HEK293 (cell line): Measurements from ENCODE around the gene EXOSC1.
A peak's percentile ranks its signal among the peaks of the same experiment; 100 is the strongest.

Source experiments
- CTCF ChIA-PET: fragments of 350-600 bp; formaldehyde crosslinking; extraction: SDS; loops from one replicate; lab custom pipeline; 2021; ENCODE audit warnings: antibody characterized with exemption; lab: Yijun Ruan, JAX
- POLR2A ChIA-PET: fragments of 300-600 bp; formaldehyde crosslinking; extraction: SDS; loops from one replicate; lab custom pipeline; 2020; ENCODE audit warnings: antibody characterized with exemption, inconsistent platforms; lab: Yijun Ruan, JAX
- H3K27ac ChIP-seq: fragments of 200-500 bp; sonication (Bioruptor generic); 2 replicates; pipeline ENCODE4 v1.5.1; 2014; ENCODE audit warnings: low read depth, low read length, control low read depth, inconsistent platforms; ENCODE audit errors: extremely low read depth
- H3K36me3 ChIP-seq, 2 experiments: fragments of 200-500 bp in 1 of 2; sonication (Bioruptor generic) in 1 of 2; 1 replicate in 1 of 2; 2 replicates in 1 of 2; pipeline ENCODE4 v1.5.1; 2014 to 2017; ENCODE audit warnings: inconsistent platforms in 2 of 2, low read length in 2 of 2; ENCODE audit not compliant: control insufficient read depth in 2 of 2, insufficient read depth in 1 of 2
- H3K4me1 ChIP-seq: fragments of 200-500 bp; sonication (Bioruptor generic); 2 replicates; pipeline ENCODE4 v1.5.1; 2014; ENCODE audit warnings: mild to moderate bottlenecking, low read length, inconsistent platforms; ENCODE audit not compliant: control insufficient read depth, insufficient read depth
- H3K4me3 ChIP-seq: 2 replicates; pipeline ENCODE4 v1.5.1; 2011; ENCODE audit warnings: low read depth, mild to moderate bottlenecking, control low read depth, low read length, moderate library complexity
- H3K9me3 ChIP-seq: fragments of 200-500 bp; sonication (Bioruptor generic); 2 replicates; pipeline ENCODE4 v1.5.1; 2014; ENCODE audit warnings: low read depth, low read length, inconsistent platforms; ENCODE audit not compliant: control insufficient read depth, insufficient read depth
- GLIS2 ChIP-seq: fragments of 450-650 bp; formaldehyde crosslinking; IDR thresholded peaks from 2 replicates; pipeline ENCODE4 v1.5.1; 2016; ENCODE audit warnings: missing biosample characterization, missing genetic modification characterization
- ZBTB17 ChIP-seq: fragments of 450-650 bp; formaldehyde crosslinking; IDR thresholded peaks from 2 replicates; pipeline ENCODE4 v1.5.1; 2016; ENCODE audit warnings: missing biosample characterization, missing genetic modification characterization
- ZBTB48 ChIP-seq: fragments of 450-650 bp; formaldehyde crosslinking; IDR thresholded peaks from 2 replicates; pipeline ENCODE4 v1.5.1; 2016; ENCODE audit warnings: missing biosample characterization, missing genetic modification characterization
- ZBTB7A ChIP-seq: fragments of 450-650 bp; formaldehyde crosslinking; IDR thresholded peaks from 2 replicates; pipeline ENCODE4 v1.5.1; 2016; ENCODE audit warnings: low read depth, missing biosample characterization, missing genetic modification characterization
- ZNF121 ChIP-seq: fragments of 450-650 bp; formaldehyde crosslinking; IDR thresholded peaks from 2 replicates; pipeline ENCODE4 v1.5.1; 2016; ENCODE audit warnings: missing biosample characterization, missing genetic modification characterization
- ZNF146 ChIP-seq: fragments of 450-650 bp; formaldehyde crosslinking; IDR thresholded peaks from 2 replicates; pipeline ENCODE4 v1.5.1; 2016; ENCODE audit warnings: missing biosample characterization, missing genetic modification characterization
- ZNF174 ChIP-seq: fragments of 450-650 bp; formaldehyde crosslinking; IDR thresholded peaks from 2 replicates; pipeline ENCODE4 v1.5.0; 2017; ENCODE audit warnings: missing biosample characterization, mild to moderate bottlenecking, missing genetic modification characterization
- ZNF184 ChIP-seq: fragments of 450-650 bp; IDR thresholded peaks from 2 replicates; pipeline ENCODE4 v1.5.1; 2018; ENCODE audit warnings: missing biosample characterization, mild to moderate bottlenecking, missing genetic modification characterization
- ZNF19 ChIP-seq: fragments of 450-650 bp; formaldehyde crosslinking; IDR thresholded peaks from 2 replicates; pipeline ENCODE4; 2016; ENCODE audit warnings: missing biosample characterization, missing genetic modification characterization, low read depth
- ZNF335 ChIP-seq: fragments of 450-650 bp; formaldehyde crosslinking; conservative IDR thresholded peaks from 2 replicates; pipeline ENCODE4 v1.5.1; 2016; ENCODE audit warnings: missing biosample characterization, missing genetic modification characterization
- ZNF366 ChIP-seq: fragments of 450-650 bp; formaldehyde crosslinking; conservative IDR thresholded peaks from 2 replicates; pipeline ENCODE4 v1.5.1; 2016; ENCODE audit warnings: missing biosample characterization, missing genetic modification characterization
- ZNF391 ChIP-seq: fragments of 450-650 bp; formaldehyde crosslinking; IDR thresholded peaks from 2 replicates; pipeline ENCODE4 v1.5.1; 2016; ENCODE audit warnings: low read depth, missing biosample characterization, missing genetic modification characterization, borderline replicate concordance
- ZNF416 ChIP-seq: fragments of 450-650 bp; formaldehyde crosslinking; IDR thresholded peaks from 2 replicates; pipeline ENCODE4 v1.5.1; 2016; ENCODE audit warnings: missing biosample characterization, missing genetic modification characterization
- ZNF423 ChIP-seq: fragments of 450-650 bp; formaldehyde crosslinking; IDR thresholded peaks from 2 replicates; pipeline ENCODE4 v1.5.1; 2016; ENCODE audit warnings: missing biosample characterization, missing genetic modification characterization
- ZNF488 ChIP-seq: fragments of 450-650 bp; formaldehyde crosslinking; IDR thresholded peaks from 2 replicates; pipeline ENCODE4 v1.5.1; 2016; ENCODE audit warnings: missing biosample characterization, missing genetic modification characterization
- ZNF585B ChIP-seq: fragments of 450-650 bp; formaldehyde crosslinking; IDR thresholded peaks from 2 replicates; pipeline ENCODE4 v1.5.1; 2016; ENCODE audit warnings: missing biosample characterization, missing genetic modification characterization
- ZNF623 ChIP-seq: fragments of 450-650 bp; formaldehyde crosslinking; IDR thresholded peaks from 2 replicates; pipeline ENCODE4 v1.5.1; 2016; ENCODE audit warnings: missing biosample characterization, missing genetic modification characterization
- ZNF624 ChIP-seq: fragments of 450-650 bp; formaldehyde crosslinking; IDR thresholded peaks from 2 replicates; pipeline ENCODE4 v1.5.1; 2017; ENCODE audit warnings: missing biosample characterization, missing genetic modification characterization
- ZNF639 ChIP-seq: fragments of 450-650 bp; formaldehyde crosslinking; IDR thresholded peaks from 2 replicates; pipeline ENCODE4 v1.5.1; 2016; ENCODE audit warnings: missing biosample characterization, missing genetic modification characterization
- ZNF792 ChIP-seq: fragments of 450-650 bp; formaldehyde crosslinking; IDR thresholded peaks from 2 replicates; pipeline ENCODE4 v1.5.1; 2016; ENCODE audit warnings: missing biosample characterization, missing genetic modification characterization
- ZSCAN16 ChIP-seq: fragments of 450-650 bp; formaldehyde crosslinking; IDR thresholded peaks from 2 replicates; pipeline ENCODE4 v1.5.1; 2016; ENCODE audit warnings: missing biosample characterization, missing genetic modification characterization
- TF ChIP-seq, protein P1 (sequence below): fragments of 450-650 bp; formaldehyde crosslinking; IDR thresholded peaks from 2 replicates; pipeline ENCODE4 v1.5.1; 2016; ENCODE audit warnings: missing biosample characterization, missing genetic modification characterization
- TF ChIP-seq, protein P2 (sequence below): fragments of 450-650 bp; formaldehyde crosslinking; IDR thresholded peaks from 2 replicates; pipeline ENCODE4 v1.5.0; 2017; ENCODE audit warnings: missing biosample characterization, missing genetic modification characterization, borderline replicate concordance

Gene EXOSC1

DNA sequence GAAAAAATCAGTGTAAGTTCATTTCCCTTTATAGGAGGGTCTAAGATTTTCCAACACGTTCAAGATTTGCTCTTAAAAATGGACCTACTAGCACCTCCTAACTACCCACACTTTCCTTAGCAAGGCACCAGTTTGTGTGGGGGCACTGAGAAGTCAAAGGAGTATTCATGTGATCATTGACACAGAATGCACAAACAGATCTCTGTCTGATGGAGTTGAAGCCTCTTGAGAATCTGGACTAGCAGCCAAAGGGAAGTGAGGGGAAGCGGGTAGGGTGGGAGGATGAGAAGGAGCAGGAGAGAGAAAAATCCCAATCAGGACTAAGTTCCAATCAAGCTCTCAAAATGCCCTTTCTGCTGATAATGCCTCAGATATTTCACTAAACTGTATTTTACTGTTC, 48.3 kb upstream of the EXOSC1 start:
- Histone ChIP-seq H3K36me3 (peaks cover 3 to 8% of the 10 kb centered on the region in 2 experiments; a peak in 2 of 3 replicates), H3K9me3 (no peaks in the 10 kb centered on the region), H3K27ac (no peak overlapping the region), H3K4me3 (no peak overlapping the region), H3K4me1 (peaks cover 19% of the 10 kb centered on the region)
- CTCF ChIA-PET: interaction anchor here (1.1 kb wide), 1 partner anchor 207 kb away, joined by 3 read pairs; no protein-coding TSS in a partner anchor
- TF ChIP-seq ZNF488 (tag by site-specific recombination) (no peak), ZBTB17 (tag by site-specific recombination) (peak; percentile 47), ZNF792 (tag by site-specific recombination) (no peak), ZNF366 (tag by site-specific recombination) (no peak), ZNF174 (tag by site-specific recombination) (no peak)
- POLR2A ChIA-PET: no interaction called here

GRCh38 chr10:97490592-97490991, 44.8 kb upstream of the EXOSC1 start:
- ChIA-PET POLR2A (no interaction called here), CTCF (interaction anchor here (1.0 to 1.1 kb wide), 2 partner anchors 8 to 44 kb away, joined by 4 to 7 read pairs; partner anchors contain the start of gene UBTD1)
- Histone ChIP-seq H3K4me3 (no peak overlapping the region), H3K36me3 (peaks cover 3 to 12% of the 10 kb centered on the region in 2 experiments; a peak in 2 of 3 replicates), H3K27ac (no peak overlapping the region), H3K9me3 (no peaks in the 10 kb centered on the region), H3K4me1 (peaks cover 11% of the 10 kb centered on the region)
- TF ChIP-seq ZNF335 (tag by site-specific recombination) (peak; percentile 38; the same call in 1 of the 2 replicates), ZNF624 (tag by site-specific recombination) (no peak)

GRCh38 chr10:97485647-97486281, 40.0 kb upstream of the EXOSC1 start:
- H3K4me1 ChIP-seq: 0 out of 2 replicates have a peak, but pooled peaks cover under 1% of the 10 kb centered on the region
- H3K4me3 ChIP-seq: no peak overlapping the region
- CTCF ChIA-PET: no interaction called here
- POLR2A ChIA-PET: no interaction called here
- no peaks in the 10 kb centered on the region for H3K9me3 ChIP-seq
- TF ChIP-seq ZNF391 (no peak), ZNF184 (tag by site-specific recombination) (peak; percentile 90)
- peaks cover 12 to 26% of the 10 kb centered on the region in 2 experiments for H3K36me3 ChIP-seq
- no peak overlapping the region for H3K27ac ChIP-seq

- H3K4me3 ChIP-seq: no peak overlapping the region
- H3K27ac ChIP-seq: no peak overlapping the region
- peaks cover 12 to 42% of the 10 kb centered on the region in 2 experiments for H3K36me3 ChIP-seq
- POLR2A ChIA-PET: interaction anchor here (1.0 kb wide), 1 partner anchor 13 kb away, joined by 3 read pairs; no protein-coding TSS in a partner anchor
- no peaks in the 10 kb centered on the region for H3K4me1 ChIP-seq
- CTCF ChIA-PET: interaction anchor here (1.2 kb wide), 1 partner anchor 50 kb away, joined by 3 read pairs; no protein-coding TSS in a partner anchor
- no peaks in the 10 kb centered on the region for H3K9me3 ChIP-seq
- TF ChIP-seq ZNF416 (tag by site-specific recombination) (no peak), ZBTB7A (no peak), ZNF639 (tag by site-specific recombination) (no peak), ZNF121 (tag by site-specific recombination) (no peak), ZNF623 (tag by site-specific recombination) (no peak), ZNF423 (tag by site-specific recombination) (no peak), ZSCAN16 (tag by site-specific recombination) (no peak), ZNF19 (tag by site-specific recombination) (no peak), ZNF146 (tag by site-specific recombination) (no peak), ZBTB48 (no peak), GLIS2 (tag by site-specific recombination) (no peak), ZNF585B (no peak)
- TF ChIP-seq, protein P1, sequence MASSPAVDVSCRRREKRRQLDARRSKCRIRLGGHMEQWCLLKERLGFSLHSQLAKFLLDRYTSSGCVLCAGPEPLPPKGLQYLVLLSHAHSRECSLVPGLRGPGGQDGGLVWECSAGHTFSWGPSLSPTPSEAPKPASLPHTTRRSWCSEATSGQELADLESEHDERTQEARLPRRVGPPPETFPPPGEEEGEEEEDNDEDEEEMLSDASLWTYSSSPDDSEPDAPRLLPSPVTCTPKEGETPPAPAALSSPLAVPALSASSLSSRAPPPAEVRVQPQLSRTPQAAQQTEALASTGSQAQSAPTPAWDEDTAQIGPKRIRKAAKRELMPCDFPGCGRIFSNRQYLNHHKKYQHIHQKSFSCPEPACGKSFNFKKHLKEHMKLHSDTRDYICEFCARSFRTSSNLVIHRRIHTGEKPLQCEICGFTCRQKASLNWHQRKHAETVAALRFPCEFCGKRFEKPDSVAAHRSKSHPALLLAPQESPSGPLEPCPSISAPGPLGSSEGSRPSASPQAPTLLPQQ: no peak
- TF ChIP-seq, protein P2, sequence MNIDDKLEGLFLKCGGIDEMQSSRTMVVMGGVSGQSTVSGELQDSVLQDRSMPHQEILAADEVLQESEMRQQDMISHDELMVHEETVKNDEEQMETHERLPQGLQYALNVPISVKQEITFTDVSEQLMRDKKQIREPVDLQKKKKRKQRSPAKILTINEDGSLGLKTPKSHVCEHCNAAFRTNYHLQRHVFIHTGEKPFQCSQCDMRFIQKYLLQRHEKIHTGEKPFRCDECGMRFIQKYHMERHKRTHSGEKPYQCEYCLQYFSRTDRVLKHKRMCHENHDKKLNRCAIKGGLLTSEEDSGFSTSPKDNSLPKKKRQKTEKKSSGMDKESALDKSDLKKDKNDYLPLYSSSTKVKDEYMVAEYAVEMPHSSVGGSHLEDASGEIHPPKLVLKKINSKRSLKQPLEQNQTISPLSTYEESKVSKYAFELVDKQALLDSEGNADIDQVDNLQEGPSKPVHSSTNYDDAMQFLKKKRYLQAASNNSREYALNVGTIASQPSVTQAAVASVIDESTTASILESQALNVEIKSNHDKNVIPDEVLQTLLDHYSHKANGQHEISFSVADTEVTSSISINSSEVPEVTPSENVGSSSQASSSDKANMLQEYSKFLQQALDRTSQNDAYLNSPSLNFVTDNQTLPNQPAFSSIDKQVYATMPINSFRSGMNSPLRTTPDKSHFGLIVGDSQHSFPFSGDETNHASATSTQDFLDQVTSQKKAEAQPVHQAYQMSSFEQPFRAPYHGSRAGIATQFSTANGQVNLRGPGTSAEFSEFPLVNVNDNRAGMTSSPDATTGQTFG: no peak
Observed at GRCh38 chr10:97483921-97484320, 38.1 kb upstream of the EXOSC1 start.
